Measurements from ENCODE around the gene NFYA.

NFYA gene

DNA sequence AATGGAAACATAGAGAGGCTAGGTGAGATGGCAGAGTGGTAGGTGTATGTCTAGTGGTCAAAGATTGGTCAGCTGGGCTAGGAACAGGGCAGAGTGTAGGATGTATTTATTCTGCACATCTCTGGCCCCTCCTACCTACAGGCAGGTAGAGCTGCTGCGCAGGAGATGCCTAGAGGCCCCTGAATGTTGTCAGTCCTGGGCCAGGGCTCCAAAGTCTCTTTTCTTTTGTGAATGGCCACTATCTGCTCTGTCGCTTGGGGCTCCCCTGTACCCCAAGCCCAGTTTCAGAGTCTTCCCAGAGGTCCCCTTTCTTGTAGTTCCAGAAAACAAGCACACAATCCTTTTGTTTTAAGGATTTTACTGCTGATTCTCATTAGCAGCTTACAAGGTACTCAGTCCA is 25.5 kb upstream of the NFYA start:
- no peak for DNase-seq (ENCODE audit: low read depth)

DNA sequence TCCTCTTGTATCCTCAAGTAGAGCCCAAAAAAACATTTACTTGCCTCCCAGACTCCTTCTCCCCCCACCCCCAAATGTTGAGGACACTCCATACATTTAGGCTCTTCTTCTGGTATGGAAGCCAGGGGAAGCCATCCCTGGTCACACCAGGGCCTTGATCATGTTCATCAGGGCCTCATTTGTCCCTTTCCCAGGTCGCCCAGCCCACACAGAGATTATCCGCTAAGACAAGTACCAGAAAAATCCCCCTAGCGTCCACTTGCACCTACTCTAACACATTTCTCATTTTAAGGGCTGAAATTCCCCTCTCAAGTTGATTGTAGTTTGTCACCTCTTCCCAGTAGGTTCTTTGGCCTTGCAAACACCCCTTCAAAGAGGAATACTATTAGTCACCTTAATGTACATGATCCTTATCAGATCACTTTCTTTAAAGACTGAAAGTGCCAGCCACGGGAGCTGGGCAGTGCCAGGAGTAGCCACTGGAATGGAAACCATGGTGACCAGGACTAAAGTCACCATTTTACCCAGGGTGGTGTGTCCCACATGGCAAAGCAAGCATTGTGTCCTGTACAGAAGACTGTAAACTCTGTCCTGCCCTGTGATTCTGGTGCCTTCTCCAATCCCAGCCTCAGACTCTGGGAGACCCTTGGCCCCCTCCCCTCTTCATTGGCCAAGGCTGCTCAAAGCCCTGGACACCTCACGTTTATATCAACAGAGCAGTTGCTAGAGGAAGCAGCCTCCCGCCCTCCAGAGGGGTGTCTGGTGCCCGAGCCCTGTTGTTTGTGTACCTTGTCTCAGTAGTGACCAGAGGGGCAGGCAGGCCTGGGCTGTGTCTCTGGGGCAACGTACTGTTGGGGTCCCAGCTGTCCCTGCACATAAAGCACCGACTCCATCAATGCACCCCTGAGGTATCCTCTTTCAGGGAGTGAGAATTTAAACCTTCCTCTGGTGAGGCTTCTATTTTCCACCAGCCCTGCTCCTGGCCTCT is 24.7 kb upstream of the NFYA start:
- no peak for DNase-seq (ENCODE audit: low read depth)

DNA sequence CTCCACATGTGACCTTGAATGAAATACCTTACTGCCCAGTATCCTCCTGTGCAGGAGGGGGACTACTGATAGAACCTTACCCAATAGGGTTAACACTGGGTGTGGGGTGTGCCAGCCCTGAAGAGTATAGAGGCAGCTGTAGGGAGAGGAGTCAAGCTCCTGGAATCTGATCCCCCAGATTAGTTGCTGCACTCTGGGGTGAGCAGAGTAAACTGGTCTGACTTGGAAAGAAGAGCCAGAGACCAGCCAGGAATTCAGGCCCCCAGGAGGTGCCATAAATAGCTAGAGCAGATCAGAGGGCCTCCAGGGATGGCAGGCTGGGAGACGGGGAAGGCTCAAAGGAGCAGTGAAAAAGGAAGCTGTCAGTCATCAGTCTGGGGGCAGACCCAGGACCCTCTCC is 23.3 kb upstream of the NFYA start:
- no peak for DNase-seq (ENCODE audit: low read depth)

DNA sequence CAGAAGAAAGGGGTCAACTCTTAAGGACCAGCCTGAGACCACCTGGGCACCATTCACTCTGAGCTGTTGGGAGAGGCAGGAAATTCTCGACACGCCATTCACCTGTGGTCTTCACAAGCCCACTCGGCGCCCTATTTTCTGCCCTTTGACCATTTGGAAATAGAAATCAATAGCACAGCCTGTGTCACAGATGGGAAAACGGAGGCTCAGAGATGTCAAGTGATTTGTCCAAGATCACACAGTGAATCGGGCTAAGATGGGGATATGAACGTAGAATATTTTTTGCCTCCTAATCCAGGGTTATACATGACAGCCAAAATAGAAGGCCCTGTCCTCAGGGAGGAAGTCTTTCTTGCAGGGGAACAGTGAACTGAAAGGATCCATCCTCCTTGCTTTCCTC is 22.8 kb upstream of the NFYA start:
- DNase-seq (ENCODE audit: low read depth): no peak

DNA sequence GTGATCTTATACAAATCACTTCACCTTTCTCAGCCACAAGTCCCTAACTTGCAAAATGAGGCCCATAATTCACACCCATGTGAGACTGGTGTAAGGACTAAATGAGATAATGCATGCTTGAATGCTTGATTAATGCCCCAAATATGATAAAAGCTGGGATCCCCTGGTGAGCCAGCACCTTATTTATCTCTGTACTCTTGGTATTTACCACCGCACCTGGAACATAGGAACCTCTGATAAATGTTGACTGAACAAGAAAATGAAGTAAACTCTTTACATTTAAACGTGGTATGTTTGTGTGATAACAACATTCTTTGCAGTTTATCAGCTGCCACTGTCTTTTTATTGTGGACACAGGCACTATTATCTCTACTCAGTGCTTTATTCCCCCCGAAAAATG is 22.2 kb upstream of the NFYA start:
- no peak for DNase-seq (ENCODE audit: low read depth)

DNA sequence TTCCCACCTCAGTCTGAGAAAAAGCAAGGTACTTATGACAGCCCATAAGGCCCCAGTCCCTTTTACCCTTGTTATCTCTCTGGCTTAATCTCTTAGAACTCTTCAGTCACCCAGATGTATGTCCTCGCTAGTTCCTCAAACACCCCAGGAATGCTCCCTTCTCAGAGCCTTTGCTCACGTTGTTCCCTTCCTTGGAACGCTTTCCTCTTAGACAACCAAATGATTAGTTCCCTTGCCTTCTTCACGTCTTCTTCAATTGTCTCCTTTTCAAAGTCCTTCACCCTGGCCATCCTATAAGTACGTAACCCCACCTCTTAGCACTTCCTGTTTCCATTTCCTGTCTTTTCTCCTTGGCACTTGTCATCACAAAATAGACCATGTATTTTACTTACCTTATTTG is 20.9 kb upstream of the NFYA start:
- DNase-seq (ENCODE audit: low read depth): no peak

DNA sequence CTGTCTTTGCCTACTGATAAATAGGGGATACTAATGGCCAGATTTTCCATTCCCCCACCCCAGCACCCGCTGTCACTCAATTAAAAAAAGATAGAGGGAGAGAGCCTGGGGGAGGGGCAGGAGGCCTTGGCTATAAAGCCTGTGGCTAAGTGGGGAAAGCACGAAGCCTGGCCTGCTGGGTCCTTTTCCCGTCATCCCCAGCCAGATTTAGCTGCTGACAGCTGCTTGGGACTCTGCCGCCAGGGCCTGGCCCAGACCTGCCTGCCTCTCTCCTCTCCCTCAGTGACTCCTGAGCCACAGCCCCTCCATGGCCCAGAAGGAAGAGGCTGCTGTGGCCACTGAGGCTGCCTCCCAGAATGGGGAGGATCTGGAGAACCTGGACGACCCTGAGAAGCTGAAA is 19.7 kb upstream of the NFYA start, which contains the start of gene APOBEC2:
Gene APOBEC2, plus strand, starts transcription at position 162 of the 400 bp plus-strand sequence. Its CDS starts 146 bp downstream, at position 308.
- DNase-seq (ENCODE audit: low read depth): no peak

DNA sequence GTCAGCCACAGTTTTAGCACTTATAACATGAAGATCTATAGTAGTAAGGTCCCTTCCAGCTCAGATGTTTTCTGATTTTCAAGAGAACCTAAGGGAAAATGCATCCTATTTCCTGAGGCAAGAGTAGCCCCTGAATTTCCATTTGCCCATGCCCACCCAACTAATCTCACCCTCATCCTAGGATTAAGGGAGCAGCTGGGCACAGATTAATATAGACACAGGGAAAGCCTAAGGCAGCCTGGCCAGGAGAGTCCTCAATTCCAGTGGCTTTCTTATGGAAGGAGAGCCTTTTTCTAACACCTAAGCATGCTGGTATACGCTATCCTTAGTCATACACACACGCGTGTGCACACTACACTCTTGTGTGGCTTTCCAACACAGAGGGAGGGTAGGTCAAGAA is 18.3 kb upstream of the NFYA start:
- no peak for DNase-seq (ENCODE audit: low read depth)

DNA sequence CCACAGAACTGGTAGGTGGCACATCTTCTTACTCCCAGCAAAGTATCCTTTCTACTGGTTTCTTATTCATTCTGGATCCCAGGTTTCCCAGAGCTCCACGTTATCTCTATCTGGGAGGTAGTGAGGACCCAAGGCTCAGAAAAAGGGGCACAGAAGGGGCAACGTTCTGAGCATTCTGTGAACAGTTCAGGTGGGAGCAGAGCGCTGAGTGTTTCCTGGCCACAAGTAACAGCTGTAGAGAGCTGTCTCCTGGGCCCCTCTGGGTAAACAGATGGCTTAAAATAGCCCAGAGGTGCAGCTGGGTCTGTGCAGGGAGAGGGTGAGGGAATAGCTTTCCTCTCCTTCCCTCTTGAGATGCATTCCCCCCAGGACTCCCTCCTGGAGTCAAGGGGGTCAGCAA is 17.6 kb upstream of the NFYA start:
- no peak for DNase-seq (ENCODE audit: low read depth)

DNA sequence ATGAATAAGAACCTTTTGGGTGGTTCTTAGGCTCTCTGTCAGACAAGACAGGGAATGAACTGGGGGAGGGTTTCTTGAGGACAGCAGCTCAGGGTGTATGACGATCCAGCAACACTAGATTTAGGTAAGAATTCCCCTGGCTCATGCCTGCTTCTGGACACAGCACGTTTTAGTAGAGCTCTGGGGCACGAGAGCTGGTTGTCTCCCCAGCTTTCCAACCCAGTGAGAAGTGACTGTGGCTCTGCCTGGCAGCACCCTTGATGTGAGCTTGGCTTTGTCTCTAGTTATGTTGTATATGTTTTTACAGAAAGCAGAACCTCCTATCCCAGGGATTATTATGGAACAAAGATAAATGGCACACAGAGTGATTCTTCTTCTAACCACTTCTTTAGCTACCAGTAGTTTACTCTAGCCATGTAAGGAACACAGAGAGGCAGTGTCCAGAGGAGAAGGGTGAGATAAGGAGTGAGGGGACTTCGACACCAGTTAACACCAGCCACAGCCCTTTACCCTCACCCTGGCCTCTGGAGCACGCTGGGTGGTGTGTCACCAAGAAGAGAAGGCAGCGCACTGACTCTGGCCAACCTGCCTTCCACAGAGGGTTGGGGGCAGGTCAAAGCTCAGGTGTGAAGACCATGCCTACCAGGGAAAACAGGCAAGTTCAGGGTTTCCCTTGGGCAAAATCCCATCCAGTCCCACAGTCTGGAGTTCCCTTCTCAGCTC is 15.8 kb upstream of the NFYA start:
- DNase-seq (ENCODE audit: low read depth): no peak

DNA sequence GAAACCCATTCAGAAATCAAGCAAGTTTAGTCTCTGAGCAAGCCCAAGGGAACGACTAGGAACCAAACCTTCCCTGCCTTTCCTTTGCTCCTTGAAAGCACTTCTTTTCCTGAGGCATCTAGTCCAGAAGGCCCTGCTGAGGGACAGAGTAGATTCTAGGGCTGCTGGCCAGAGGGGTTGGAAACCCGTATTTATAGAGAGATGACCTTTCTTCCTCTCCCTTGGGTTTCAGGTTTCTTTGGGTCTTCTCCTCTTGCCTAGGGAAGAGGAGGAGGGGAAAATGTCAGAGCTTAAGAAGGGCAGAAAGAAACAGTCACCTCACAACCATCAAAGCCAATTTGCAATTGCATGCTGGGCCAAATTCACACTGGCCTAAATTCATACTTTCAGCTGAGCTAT is 14.0 kb upstream of the NFYA start:
- DNase-seq (ENCODE audit: low read depth): no peak

DNA sequence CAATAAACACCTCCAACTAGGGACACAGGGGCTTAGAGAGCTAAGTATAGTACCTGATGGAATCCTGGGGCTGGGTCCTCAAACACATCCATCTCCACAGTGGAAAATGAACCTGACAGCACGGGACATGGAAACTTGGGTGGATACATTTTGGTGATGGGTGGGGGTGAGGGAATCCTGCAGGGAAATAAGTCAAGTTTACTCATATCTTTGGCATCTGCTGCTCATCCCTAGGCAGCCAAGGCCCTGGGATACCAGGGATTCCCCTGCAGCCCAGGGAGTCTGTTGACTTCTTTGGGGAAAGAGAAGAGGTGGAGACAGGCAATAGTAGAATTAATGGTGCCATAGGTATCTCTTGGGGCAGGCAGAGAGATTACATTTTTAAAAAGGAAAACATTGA is 13.2 kb upstream of the NFYA start:
- DNase-seq (ENCODE audit: low read depth): no peak

DNA sequence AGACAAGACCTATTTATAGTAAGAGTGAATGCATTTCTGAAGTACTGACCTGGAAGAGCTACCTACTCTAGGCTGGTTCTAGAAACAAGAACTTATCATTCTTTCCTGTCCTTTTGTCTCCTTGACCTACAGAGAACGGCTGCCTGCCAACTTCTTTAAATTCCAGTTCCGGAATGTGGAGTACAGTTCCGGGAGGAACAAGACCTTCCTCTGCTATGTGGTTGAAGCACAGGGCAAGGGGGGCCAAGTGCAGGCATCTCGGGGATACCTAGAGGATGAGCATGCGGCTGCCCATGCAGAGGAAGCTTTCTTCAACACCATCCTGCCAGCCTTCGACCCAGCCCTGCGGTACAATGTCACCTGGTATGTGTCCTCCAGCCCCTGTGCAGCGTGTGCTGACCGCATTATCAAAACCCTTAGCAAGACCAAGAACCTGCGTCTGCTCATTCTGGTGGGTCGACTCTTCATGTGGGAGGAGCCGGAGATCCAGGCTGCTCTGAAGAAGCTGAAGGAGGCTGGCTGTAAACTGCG is 11.5 kb upstream of the NFYA start:
- no peak for DNase-seq (ENCODE audit: low read depth)

DNA sequence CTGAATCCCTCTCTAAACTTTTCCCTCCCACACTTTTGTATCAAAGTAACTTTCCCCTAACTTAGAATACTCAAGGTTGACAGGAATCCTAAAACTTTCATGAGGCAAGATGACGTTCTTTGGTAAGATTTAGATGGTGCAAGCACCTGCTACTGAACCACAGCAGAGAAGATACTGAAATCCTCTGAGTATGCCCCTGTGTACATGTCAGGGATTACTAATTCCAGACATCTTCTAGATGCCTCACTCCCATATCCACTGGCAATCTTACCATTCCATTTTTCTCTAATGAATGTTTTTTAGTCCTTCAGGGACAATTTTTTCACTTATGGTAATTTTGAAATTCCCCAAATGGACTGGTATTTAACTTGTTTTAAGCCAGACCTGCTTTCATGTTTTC is 10.7 kb upstream of the NFYA start:
- DNase-seq (ENCODE audit: low read depth): no peak

DNA sequence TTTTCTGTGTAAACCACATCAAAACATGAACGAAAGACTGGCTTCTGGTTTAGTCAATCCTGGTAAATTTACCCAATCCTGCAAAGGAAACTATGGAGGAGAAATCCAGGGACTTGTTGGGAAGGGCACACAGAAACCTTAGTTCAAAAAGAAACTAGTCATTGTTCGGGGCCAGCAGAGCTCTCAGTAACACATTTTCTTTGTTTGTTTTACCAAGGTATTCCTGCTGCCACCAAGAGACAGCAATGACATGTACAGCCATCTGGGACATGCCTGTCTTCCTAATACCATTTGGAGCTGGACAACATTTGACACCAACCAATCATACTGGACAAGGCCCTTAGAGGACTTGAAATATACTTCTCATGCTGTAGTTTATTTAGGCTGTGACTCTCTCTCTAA is 8.9 kb upstream of the NFYA start:
- DNase-seq (ENCODE audit: low read depth): no peak

DNA sequence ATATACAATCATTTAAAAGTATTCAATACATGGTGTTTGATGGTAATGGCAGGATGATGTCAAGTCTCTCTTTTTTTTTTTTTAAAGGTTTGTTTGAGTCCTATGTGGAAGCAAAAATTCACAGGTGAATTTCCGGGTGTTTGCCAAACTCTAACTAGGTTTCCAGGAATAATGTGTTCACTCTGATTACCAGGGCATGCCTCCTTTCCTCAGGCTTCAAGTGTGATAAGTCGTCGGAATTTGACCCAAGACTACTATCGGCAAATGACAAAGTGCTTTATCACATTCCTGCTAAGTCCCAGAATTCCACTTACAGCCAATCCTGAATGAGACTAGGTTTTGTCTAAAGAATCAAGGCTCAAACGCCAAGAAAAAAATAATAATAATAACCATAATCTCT is 7.9 kb upstream of the NFYA start:
- no peak for DNase-seq (ENCODE audit: low read depth)

DNA sequence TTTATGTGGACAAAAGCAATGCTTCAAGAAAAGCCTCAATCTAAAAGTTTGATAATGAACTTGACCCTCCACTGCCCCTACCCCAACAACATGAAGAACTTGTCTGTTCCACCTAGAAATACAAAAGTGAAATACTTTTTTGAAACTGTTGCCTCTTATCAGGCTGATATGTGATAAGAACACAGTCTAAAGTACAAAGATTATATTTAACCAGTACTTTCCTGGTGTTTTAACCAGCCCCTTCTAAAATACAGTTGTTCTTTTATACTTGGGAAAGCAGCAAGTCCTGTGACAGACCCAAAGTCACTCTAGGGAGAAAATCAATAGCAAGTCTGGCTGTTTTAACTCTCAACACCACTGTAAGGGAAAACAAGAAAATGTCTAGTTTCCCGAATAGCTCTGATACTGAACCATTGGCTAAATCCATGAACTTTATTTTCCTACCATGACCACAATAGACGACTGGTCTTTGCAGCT is 7.2 kb upstream of the NFYA start:
- no peak for DNase-seq (ENCODE audit: low read depth)

DNA sequence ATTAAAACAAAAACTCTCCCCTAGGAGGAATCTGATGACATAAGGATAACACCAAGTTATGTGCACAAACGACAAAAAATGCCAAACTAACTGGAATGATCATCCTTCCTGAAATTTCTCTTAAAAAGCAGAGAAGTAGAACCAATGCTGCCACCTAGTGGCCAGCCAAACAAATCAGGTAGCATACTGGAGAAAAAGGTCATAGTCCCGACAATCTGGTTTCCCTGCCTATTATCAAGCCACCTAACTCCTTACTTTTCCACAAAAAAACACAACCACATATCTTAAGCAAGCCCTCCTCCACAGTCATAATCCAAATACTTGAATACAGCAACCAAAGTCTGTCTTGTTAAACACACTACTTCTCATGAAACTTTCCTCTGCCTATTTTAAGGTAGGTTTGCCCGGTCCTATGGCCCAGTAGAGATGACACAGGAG is 5.9 kb upstream of the NFYA start:
- peak; percentile 49 for DNase-seq (ENCODE audit: low read depth)

DNA sequence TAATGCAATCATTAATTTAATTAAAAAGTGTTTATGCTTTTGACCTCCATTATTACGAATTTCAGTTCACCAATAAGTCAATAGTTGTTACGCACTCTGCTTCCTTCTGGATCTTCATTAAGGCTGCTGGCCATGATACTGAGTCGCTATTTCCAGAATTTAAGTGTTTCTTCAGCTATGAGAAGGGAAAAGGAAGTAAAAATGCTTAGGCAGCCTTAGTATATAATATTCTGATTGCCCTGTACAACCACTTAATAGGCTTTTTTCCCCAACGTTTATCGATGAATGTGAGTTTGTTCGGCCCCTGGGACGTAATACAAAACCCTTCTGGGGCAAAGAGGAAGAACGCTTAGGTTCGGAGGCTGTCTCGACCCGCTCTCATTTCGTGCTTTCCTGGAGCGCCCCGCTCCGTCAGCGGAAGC is 1.3 kb upstream of the NFYA start:
- no peak for DNase-seq (ENCODE audit: low read depth)

DNA sequence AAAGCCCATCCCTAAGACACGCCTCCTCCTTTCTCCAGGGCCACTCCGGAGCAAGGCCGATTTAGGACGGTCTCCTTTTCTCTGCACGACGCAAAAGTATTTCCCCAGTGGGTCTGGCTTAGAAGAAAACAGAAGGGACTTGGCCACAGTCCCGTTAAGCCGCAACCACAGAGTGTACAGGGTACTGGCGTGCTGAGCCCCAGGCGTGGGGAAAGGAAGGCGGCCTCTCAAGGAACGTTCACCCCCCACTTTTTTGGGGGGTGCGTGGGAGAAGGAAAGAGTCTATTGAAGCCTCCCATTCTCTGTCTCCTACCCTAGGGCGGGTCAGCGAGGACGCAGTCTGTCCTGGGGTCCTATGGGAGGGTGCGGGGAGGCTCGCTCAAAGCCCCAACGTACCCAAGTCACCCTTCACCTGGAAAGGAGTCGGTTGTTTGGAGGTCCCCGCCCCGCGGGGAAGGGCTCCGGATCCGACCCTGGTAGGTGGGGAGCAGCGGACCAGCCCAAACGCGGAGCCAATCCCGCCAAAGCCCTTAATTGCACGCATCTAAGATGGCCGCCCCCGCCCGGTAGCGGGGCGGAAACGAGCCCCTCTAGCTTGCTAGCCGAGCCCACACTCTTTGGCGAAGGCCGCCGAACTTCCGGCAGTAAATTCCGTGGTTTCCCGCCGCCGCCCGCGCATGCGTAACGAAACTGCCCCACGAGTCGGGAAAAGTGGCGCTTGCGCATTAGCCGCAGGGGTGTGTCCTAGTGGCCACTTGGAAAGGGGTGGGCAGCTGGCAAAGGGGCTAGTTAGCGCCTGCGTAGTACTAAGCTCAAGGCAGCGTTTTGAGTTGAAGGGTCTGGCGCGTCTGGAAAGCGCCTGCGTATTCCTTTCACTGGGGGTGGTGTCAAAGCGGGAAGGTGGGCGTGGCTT is 595 bp upstream of the NFYA start, which contains the start of gene OARD1:
Gene OARD1, minus strand, starts transcription at position 434 of the 913 bp plus-strand sequence. CDS start 722 bp downstream, outside the sequence.
- DNase-seq (ENCODE audit: low read depth): peak; percentile 99

DNA sequence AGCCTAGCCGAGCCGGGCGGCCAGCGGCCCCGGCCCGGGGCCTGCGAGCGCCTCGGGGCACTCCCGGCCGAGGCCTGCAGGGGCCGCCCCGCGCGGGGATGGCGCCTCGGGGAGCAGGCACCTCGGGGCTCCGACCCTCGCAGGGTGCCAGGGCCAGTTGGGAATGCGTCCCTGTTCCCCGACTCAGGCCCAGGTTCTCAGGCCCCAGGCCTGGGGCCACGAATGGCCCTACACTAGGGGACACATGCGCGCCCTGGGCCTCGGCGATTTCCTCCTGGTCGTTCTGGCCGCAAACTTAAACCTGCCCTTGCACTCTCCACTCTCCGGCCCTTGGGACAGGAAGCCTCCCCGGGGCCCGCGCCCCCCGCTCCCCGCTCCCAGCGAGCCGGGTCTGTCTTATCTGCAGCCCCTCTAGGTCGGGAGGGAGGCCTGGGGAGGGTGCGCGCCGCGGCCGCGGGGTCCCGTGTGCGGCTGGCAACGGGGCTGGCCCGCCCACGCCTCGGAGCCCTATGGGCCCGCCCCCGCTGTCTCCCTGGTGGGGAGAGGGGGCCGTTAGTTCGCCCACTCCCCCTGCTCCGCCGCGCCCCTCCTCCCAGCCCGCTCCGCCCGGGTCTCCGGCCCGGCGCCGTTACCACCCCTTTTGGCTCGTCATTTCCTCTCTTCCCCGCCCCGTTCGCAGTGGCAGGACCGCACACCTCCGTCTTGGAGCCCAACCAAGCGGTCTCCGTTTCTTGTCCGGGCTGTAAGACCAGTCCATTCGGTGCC is 611 bp downstream of the NFYA start:
- peak; percentile 43 for DNase-seq (ENCODE audit: low read depth)
